ENCODE measurements around the gene MICA.

The MICA gene

DNA sequence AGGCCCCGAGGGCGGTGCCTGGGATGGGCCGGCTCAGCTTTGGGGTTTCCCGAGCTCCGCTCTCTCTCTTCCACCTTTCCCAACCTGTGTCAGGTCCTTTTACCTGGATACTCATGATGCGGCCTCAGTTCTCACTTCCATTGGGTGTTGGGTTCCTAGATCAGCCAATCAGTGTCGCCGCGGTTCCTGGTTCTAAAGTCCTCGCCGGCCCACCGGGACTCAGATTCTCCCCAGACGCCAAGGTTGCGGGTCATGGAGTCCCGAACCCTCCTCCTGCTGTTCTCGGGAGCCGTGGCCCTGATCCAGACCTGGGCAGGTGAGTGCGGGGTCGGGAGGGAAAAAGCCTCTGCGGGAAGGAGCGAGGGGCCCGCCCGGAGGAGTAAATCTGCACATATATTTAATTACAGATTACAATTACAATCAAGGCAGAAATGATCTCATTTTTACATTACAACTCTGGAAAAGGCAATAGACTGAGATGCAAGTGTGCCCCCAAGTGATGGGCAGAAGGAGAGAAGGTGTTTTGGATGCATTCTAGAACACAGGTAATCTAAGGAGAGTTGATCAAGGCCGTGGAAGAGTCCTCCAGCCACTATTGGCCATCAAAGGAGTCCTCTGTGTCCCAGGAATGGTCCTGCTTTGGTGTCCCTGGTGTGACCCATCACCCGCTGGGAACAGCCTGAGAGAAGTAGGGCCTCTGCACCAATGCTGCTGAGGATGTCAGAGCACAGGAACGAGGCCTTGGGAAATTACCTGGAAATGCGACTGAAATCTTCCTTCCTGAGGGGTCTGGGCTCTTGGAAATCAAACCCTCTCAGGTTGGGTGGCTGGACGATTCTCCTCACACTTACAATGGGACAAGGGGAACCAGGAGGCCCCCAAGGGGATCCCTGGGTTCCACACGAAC lies 59.8 kb downstream of the MICA start:
- DNase-seq, result no peak

DNA sequence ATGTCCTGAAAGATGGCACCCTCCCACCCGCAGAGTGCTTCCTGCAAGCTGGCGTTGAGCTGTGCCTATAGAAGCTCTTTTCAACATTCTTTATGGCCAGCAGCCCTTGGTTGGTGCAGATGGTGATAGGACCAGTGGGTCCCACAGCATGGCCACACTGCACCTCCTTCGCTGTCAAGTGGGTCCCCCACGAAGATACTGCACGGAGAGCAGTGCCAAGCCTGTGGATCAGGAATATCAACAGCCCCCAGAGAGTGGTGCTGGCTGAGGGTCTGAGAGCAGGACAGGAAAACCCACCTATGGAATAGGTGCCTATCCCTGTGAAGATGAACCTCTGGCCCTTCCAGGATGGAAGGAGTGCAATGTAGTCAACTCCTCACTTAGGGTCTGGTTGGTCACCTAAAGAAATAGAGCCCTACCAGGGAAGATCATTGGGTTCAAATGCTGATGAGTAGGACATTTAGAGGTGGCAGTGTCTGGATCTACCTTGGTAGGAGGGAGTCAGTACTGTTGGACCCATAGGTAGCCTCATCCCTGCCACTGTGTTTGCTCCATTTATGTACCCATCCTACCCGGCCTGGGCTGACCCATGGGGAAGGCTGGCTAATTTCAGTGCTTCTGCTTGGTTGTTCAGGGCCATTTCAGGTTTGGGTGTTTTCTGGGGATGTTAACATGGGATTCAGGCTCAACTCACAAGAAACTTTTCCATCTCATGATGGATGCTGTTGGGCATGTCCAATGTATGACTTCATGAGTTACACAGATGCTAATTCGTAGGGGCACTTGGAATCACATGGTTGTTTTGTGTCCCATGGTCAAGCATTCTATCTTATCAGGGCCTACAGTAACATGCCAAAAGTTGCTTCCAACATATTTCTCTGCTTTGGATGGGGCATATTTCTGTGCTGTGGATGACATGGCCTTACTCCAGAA lies 61.1 kb downstream of the MICA start:
- DNase-seq, result no peak

All from GF-D8 (cell line).